ENCODE data around the gene BICD1. TPM values are rescaled to one million over a fixed set of nuclear protein-coding genes. Genes with fewer than 3 reads are reported as not detected.

The BICD1 gene
- polyA plus RNA-seq, 1 experiment: 20.1 TPM

DNA sequence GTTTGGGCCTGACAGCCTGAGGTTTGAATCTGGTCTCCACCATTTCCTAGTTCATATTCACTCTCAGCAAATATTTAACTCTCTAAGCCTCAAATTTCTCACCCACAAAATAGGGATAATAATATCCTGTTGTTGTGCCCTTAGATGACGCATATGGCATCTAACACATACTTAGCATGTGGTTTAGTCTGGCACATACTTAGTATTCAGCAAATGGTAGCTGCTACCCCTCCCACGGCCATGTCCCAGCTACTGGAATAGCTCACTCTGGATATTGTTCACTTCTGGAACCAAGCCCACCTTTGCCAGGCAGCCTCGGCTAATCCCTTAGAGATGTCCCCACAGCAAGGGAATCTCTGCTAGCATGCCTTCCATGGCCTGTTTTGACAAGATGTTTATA, 53.3 kb downstream of the BICD1 start:
- CTCF ChIA-PET: no interaction called here
- no peak for DNase-seq (ENCODE audit: low read depth, low spot score)
- no peaks in the 10 kb centered on the region for H3K27me3 ChIP-seq (ENCODE audit: control insufficient read depth, insufficient read depth, low read length)
- no peak overlapping the region for H3K4me3 ChIP-seq (ENCODE audit: low read depth, low read length)
- TF ChIP-seq CTCF (IDR thresholded peaks at IDR 0.05; ENCODE audit: low read depth, low read length): no peak
- H3K9me3 ChIP-seq (ENCODE audit: control insufficient read depth, insufficient read depth, low read length): no peaks in the 10 kb centered on the region
- H3K27ac ChIP-seq (ENCODE audit: low read depth, low read length): no peak overlapping the region
- POLR2A ChIA-PET: interaction anchor here (0.6 kb wide), 1 partner anchor 83 kb away, joined by 7 read pairs; no protein-coding TSS in a partner anchor

- H3K4me3 ChIP-seq (ENCODE audit: low read depth, low read length): no peak overlapping the region
- no peak for DNase-seq (ENCODE audit: low read depth, low spot score)
- ChIA-PET POLR2A (no interaction called here), CTCF (no interaction called here)
- no peaks in the 10 kb centered on the region for H3K9me3 ChIP-seq (ENCODE audit: control insufficient read depth, insufficient read depth, low read length)
- H3K27ac ChIP-seq (ENCODE audit: low read depth, low read length): no peak overlapping the region
- no peaks in the 10 kb centered on the region for H3K27me3 ChIP-seq (ENCODE audit: control insufficient read depth, insufficient read depth, low read length)
- no peak for TF ChIP-seq CTCF (IDR thresholded peaks at IDR 0.05; ENCODE audit: low read depth, low read length)
Observed at GRCh38 chr12:32161058-32161457, 54.4 kb downstream of the BICD1 start.

- H3K27me3 ChIP-seq (ENCODE audit: control insufficient read depth, insufficient read depth, low read length): no peaks in the 10 kb centered on the region
- no peak for TF ChIP-seq CTCF (IDR thresholded peaks at IDR 0.05; ENCODE audit: low read depth, low read length)
- CTCF ChIA-PET: no interaction called here
- H3K9me3 ChIP-seq (ENCODE audit: control insufficient read depth, insufficient read depth, low read length): no peaks in the 10 kb centered on the region; the same call in 1 of the 2 replicates
- DNase-seq (ENCODE audit: low read depth, low spot score): no peak
- H3K27ac ChIP-seq (ENCODE audit: low read depth, low read length): no peak overlapping the region
- POLR2A ChIA-PET: no interaction called here
- no peak overlapping the region for H3K4me3 ChIP-seq (ENCODE audit: low read depth, low read length)
Observed at GRCh38 chr12:32163596-32163995, 56.9 kb downstream of the BICD1 start.

DNA sequence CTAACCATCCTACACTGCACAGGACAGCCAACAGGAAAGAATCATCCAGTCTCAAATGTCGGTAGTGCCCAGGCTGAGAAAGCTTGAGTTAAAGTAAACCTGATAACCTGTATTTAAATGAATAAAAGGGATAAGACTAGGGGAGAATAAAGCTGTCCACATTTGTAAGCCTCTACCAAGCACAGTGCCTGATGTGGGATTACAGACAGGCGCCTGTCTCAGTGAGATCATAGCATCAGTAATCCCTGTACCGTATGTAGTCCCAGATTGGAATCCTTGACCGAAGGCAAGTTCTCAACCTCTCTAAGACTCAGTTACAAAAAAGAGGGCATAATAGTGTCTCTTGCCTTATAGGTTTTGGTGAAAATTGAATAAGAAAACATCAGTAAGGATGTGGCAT, 59.9 kb downstream of the BICD1 start:
- no peak for DNase-seq (ENCODE audit: low read depth, low spot score)
- Histone ChIP-seq H3K9me3 (ENCODE audit: control insufficient read depth, insufficient read depth, low read length) (no peaks in the 10 kb centered on the region; the same call in 1 of the 2 replicates), H3K27ac (ENCODE audit: low read depth, low read length) (no peak overlapping the region), H3K4me3 (ENCODE audit: low read depth, low read length) (no peak overlapping the region), H3K27me3 (ENCODE audit: control insufficient read depth, insufficient read depth, low read length) (no peaks in the 10 kb centered on the region)
- ChIA-PET CTCF (interaction anchor here (1.0 kb wide), 1 partner anchor 9 kb away, joined by 3 read pairs; no protein-coding TSS in a partner anchor), POLR2A (no interaction called here)
- TF ChIP-seq CTCF (IDR thresholded peaks at IDR 0.05; ENCODE audit: low read depth, low read length): no peak

GRCh38 chr12:32170437-32170998, 63.9 kb downstream of the BICD1 start:
- Histone ChIP-seq H3K9me3 (ENCODE audit: control insufficient read depth, insufficient read depth, low read length) (no peaks in the 10 kb centered on the region; the same call in 1 of the 2 replicates), H3K27ac (ENCODE audit: low read depth, low read length) (no peak overlapping the region), H3K4me3 (ENCODE audit: low read depth, low read length) (no peak overlapping the region), H3K27me3 (ENCODE audit: control insufficient read depth, insufficient read depth, low read length) (no peaks in the 10 kb centered on the region)
- ChIA-PET POLR2A (no interaction called here), CTCF (no interaction called here)
- DNase-seq (ENCODE audit: low read depth, low spot score): no peak
- no peak for TF ChIP-seq CTCF (IDR thresholded peaks at IDR 0.05; ENCODE audit: low read depth, low read length)
